ENCODE data around the gene PPP1R8. TPM values are rescaled to one million over a fixed set of nuclear protein-coding genes. Genes with fewer than 3 reads are reported as not detected.

The PPP1R8 gene
- total RNA-seq, 2 experiments from 2014 or later, result 57.3 to 72.4 TPM

- no peak overlapping the region for H3K27ac ChIP-seq (ENCODE audit: low read depth, low read length, poor library complexity, severe bottlenecking)
- TF ChIP-seq CTCF (conservative IDR thresholded peaks at IDR 0.05; ENCODE audit: low read length) (no peak), EZH2phosphoT487 (IDR thresholded peaks at IDR 0.05; ENCODE audit: borderline replicate concordance, low read depth, low read length) (no peak)
- no peak overlapping the region for H3K4me3 ChIP-seq (ENCODE audit: low read depth, low read length, poor library complexity, severe bottlenecking)
- no peaks in the 10 kb centered on the region for H3K79me2 ChIP-seq (ENCODE audit: insufficient read depth, low read depth, low read length)
- H3K4me1 ChIP-seq (ENCODE audit: insufficient read depth, low read length, poor library complexity, severe bottlenecking), result peaks cover 40% of the 10 kb centered on the region
- no peaks in the 10 kb centered on the region for H4K20me1 ChIP-seq (ENCODE audit: insufficient read depth, low read length)
- BruUV-seq (replicated peaks), result no TSS peak
- H3K9me3 ChIP-seq (ENCODE audit: low read length), result no peaks in the 10 kb centered on the region
- CTCF ChIA-PET (ENCODE audit: unreplicated experiment), result interaction anchor here (0.5 kb wide), 1 partner anchor 741 kb away, joined by 3 read pairs; no protein-coding TSS in a partner anchor
- H2AFZ ChIP-seq (ENCODE audit: low read length), result no peak overlapping the region
- no peaks in the 10 kb centered on the region for H3K36me3 ChIP-seq (ENCODE audit: insufficient read depth, low read length)
- H3K4me2 ChIP-seq (ENCODE audit: low read length), result no peak overlapping the region
- no peaks in the 10 kb centered on the region for H3K9me2 ChIP-seq (ENCODE audit: insufficient read depth, low read length)
- intact Hi-C loops (cut with micrococcal nuclease; ENCODE audit: unreplicated experiment), result loop anchor here (10.0 kb wide), 1 partner anchor 198 kb away; no protein-coding TSS in a partner anchor
- no peak for DNase-seq (ENCODE audit: low spot score)
- POLR2A ChIA-PET, result interaction anchor here (0.6 kb wide), 1 partner anchor 1410 kb away, joined by 4 read pairs; no protein-coding TSS in a partner anchor
Observed at GRCh38 chr1:27877115-27877416, 46.5 kb downstream of the PPP1R8 start.

- TF ChIP-seq CTCF (conservative IDR thresholded peaks at IDR 0.05; ENCODE audit: low read length) (no peak), EZH2phosphoT487 (IDR thresholded peaks at IDR 0.05; ENCODE audit: borderline replicate concordance, low read depth, low read length) (no peak)
- no peak overlapping the region for H3K27ac ChIP-seq (ENCODE audit: low read depth, low read length, poor library complexity, severe bottlenecking)
- no peaks in the 10 kb centered on the region for H3K9me3 ChIP-seq (ENCODE audit: low read length)
- peaks cover 33% of the 10 kb centered on the region for H3K4me1 ChIP-seq (ENCODE audit: insufficient read depth, low read length, poor library complexity, severe bottlenecking)
- H4K20me1 ChIP-seq (ENCODE audit: insufficient read depth, low read length), result no peaks in the 10 kb centered on the region
- ChIA-PET POLR2A (no interaction called here), CTCF (ENCODE audit: unreplicated experiment) (no interaction called here)
- H3K4me3 ChIP-seq (ENCODE audit: low read depth, low read length, poor library complexity, severe bottlenecking), result no peak overlapping the region
- no peak overlapping the region for H2AFZ ChIP-seq (ENCODE audit: low read length)
- DNase-seq (ENCODE audit: low spot score), result no peak
- H3K4me2 ChIP-seq (ENCODE audit: low read length), result no peak overlapping the region
- intact Hi-C loops (cut with micrococcal nuclease; ENCODE audit: unreplicated experiment), result loop anchor here (10.0 kb wide), 1 partner anchor 197 kb away; no protein-coding TSS in a partner anchor
- BruUV-seq (replicated peaks), result no TSS peak
- H3K79me2 ChIP-seq (ENCODE audit: insufficient read depth, low read depth, low read length), result no peaks in the 10 kb centered on the region
- H3K36me3 ChIP-seq (ENCODE audit: insufficient read depth, low read length), result no peaks in the 10 kb centered on the region
- H3K9me2 ChIP-seq (ENCODE audit: insufficient read depth, low read length), result no peaks in the 10 kb centered on the region
Observed at GRCh38 chr1:27878039-27878438, 47.5 kb downstream of the PPP1R8 start.

- intact Hi-C loops (cut with micrococcal nuclease; ENCODE audit: unreplicated experiment), result loop anchor here (10.0 kb wide), 1 partner anchor 196 kb away; no protein-coding TSS in a partner anchor
- Histone ChIP-seq H2AFZ (ENCODE audit: low read length) (no peak overlapping the region), H3K79me2 (ENCODE audit: insufficient read depth, low read depth, low read length) (no peaks in the 10 kb centered on the region), H3K27ac (ENCODE audit: low read depth, low read length, poor library complexity, severe bottlenecking) (no peak overlapping the region), H3K4me1 (ENCODE audit: insufficient read depth, low read length, poor library complexity, severe bottlenecking) (peaks cover 30% of the 10 kb centered on the region), H3K9me3 (ENCODE audit: low read length) (no peaks in the 10 kb centered on the region), H3K4me2 (ENCODE audit: low read length) (no peak overlapping the region), H3K9me2 (ENCODE audit: insufficient read depth, low read length) (no peaks in the 10 kb centered on the region), H4K20me1 (ENCODE audit: insufficient read depth, low read length) (no peaks in the 10 kb centered on the region), H3K4me3 (ENCODE audit: low read depth, low read length, poor library complexity, severe bottlenecking) (no peak overlapping the region), H3K36me3 (ENCODE audit: insufficient read depth, low read length) (no peaks in the 10 kb centered on the region)
- ChIA-PET POLR2A (interaction anchor here (0.7 kb wide), 2 partner anchors 196 to 287 kb away, joined by 3 to 6 read pairs; no protein-coding TSS in a partner anchor), CTCF (ENCODE audit: unreplicated experiment) (no interaction called here)
- DNase-seq (ENCODE audit: low spot score), result no peak
- TF ChIP-seq CTCF (conservative IDR thresholded peaks at IDR 0.05; ENCODE audit: low read length) (no peak), EZH2phosphoT487 (IDR thresholded peaks at IDR 0.05; ENCODE audit: borderline replicate concordance, low read depth, low read length) (no peak)
- BruUV-seq (replicated peaks), result no TSS peak
Observed at GRCh38 chr1:27878787-27879335, 48.3 kb downstream of the PPP1R8 start.
